GM18861 (cell line): ENCODE measurements around the gene ATP5MK.
"Not testable (repeated sequence)": the region's sequence is repeated elsewhere in the genome, so short reads cannot be mapped to it uniquely, and the experiment has no call there.

Source experiments
- ATAC-seq: cut with Tn5 transposase; IDR thresholded peaks from one replicate; pipeline ENCODE4 v1.9.1; 2021; ENCODE audit not compliant: unreplicated experiment

Gene ATP5MK

DNA sequence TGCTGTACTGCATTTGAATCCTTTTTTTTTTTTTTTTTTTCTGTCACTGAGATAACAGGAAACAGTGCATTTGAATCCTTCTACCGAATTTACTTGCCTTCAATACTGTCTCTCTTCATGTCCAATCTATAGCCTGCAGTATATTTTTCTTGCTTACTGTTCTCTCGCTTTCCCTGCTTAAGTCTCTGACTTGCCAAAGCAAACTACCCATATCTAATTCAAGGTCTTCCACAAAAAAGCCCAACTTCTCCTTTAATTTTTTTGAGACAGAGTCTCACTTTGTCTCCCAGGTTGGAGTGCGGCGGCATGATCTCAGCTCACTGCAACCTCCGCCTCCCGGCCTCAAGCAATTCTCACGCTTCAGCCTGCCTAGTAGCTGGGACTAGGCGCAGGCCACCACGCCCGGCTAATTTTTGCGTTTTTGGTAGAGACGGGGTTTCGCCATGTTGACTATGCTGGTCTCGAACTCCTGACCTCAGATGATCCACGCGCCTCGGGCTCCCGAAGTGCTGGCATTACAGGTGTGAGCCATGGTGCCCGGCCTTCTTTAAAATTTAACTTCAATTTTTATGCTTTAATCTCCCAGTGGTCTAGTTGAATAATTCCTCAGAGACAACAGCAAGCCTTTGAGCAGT, 1.0 kb upstream of the ATP5MK start:
- no peak for ATAC-seq

DNA sequence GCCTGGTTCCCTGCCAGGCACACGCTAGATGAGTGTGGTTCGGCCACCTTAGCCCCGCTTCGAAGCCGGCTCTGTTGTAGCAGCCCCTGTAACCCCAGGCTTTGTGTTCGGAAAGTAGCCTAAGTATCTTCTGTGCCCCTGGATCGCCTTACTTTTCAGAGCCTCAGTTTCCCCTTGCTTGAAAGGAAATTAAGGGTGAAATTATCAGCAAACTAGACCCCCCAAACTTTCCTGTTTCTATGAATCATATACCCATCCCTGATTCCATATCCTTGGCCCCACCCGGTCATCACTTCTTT, 463 bp upstream of the ATP5MK start:
- no peak for ATAC-seq

DNA sequence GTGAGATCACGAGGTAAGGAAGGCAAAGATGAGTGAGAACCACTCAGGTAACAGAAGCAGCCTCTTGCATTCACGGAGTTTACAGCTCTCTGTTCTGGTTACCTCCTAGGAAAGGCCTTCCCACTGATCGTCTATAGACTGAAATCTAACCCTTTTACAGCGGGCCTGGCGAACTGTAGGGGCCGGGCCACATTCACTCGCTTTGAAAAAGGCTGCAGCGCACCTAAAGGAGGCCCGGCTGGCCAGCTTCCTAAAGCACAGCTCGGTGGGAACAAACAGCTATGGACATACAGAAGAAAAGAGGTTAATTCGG, 565 bp downstream of the ATP5MK start:
- no peak for ATAC-seq

DNA sequence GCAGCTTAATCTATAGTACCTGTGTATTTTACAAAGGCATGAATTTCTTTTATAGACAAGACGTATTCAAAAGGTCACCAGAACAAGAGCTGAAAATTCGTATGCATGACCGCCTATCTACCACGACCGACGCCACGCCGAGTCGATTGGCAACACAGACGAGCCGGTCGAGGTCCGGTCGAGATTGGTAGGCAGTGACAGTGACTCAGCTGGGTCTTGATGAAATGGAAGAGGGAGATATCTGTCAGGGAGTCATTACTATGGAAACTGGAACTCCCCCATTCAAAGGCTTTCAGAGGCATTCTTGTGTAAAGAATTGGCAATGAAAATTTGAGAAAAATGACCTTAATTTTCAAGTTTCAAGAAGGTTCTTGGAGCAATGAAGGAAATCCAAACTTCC, 2.1 kb downstream of the ATP5MK start:
- ATAC-seq: no peak

DNA sequence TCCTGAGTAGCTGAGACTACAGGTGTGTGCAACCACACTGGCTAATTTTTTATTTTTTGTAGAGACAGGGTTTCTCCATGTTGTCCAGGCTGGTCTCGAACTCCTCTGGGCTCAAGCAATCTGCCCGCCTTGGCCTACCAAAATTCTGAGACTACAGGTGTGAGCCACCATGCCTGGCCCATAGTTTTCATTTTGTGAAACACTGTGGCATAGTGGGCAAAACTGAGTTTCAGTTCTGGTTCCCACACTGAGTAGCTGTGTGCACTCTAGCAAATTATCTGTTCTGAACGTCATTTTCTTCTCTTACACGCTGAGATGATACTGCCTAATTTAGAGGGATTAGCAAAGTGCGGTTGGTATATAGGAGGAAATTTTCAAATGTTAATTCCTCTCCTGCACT, 13.5 kb downstream of the ATP5MK start:
- no peak for ATAC-seq

DNA sequence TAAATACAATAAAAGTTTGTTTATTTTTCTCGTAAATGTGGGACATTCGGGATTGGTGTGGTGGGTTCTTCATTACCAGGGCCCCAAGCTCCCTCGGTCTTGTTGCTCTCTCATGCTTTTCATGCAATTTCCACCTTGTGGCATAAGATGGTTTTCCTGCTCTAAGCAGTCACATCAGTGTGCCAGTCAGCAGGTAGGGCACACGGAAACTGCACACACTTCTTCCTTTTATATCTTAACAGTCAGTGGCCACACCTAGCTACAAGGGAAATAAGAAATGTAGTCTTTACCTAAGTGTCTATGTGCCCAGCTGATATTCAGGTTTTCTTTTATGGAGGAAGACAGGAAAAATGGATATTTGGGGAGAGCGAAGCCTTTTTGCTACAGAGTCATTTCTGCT, 22.0 kb downstream of the ATP5MK start:
- no peak for ATAC-seq

DNA sequence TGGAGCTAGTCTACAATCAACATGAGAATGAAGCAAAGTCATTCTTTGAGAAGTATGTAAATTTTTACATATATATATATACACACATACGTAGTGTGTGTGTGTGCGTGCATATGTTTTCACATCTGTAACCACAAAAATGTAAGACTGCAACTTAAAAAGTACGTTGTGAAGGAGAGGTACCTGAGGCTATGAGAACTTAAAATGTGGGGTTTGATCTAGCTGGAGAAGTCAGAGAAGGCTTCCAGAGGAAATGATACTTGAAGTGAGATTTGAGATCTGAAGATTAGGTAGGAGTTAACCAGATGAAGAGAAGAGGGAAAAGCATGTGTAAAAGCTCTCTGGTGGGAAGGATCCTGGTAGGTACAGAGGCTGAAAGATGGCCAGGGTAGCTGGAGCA, 22.7 kb downstream of the ATP5MK start:
- no peak for ATAC-seq

DNA sequence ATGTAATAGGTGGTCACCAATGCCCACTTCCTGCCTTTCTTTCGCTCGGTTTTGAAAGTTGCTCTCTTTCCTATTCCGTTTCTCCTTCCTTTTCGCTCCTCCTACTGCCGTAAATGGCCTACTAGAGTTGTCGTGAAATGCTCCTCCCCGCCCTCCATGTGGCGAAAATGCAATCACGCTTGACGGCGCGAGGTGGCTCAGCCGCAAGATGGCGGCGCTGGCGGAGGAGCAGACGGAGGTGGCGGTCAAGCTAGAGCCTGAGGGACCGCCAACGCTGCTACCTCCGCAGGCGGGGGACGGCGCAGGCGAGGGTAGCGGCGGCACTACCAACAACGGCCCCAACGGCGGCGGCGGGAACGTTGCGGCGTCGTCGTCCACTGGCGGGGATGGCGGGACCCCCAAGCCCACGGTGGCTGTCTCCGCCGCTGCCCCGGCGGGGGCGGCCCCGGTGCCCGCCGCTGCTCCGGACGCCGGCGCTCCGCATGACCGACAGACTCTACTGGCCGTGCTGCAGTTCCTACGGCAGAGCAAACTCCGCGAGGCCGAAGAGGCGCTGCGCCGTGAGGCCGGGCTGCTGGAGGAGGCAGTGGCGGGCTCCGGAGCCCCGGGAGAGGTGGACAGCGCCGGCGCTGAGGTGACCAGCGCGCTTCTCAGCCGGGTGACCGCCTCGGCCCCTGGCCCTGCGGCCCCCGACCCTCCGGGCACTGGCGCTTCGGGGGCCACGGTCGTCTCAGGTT, 28.3 kb downstream of the ATP5MK start, which contains the start of gene TAF5:
Gene TAF5 (plus strand): TSS at position 195 of the 737 bp plus-strand sequence. CDS start 14 bp downstream, at position 209.
- peak; percentile 48 for ATAC-seq

DNA sequence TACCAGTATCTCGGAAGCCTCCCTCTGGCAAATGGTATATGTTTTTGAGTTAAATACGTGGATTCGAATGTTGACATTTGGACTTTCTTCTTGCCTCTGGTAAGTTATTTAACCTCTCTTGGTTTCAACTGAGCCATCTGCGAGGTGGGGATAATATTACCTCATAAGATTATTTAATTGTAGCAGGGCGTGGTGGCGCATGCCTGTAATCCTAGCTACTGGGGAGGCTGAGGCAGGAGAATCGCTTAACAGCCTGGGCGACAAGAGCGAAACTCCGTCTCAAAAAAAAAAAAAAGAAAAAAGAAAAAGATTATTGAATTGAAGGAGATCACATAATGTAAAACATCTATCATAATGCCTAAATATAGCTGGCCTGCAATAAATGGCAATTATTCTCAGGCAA, 28.9 kb downstream of the ATP5MK start:
- no peak for ATAC-seq

DNA sequence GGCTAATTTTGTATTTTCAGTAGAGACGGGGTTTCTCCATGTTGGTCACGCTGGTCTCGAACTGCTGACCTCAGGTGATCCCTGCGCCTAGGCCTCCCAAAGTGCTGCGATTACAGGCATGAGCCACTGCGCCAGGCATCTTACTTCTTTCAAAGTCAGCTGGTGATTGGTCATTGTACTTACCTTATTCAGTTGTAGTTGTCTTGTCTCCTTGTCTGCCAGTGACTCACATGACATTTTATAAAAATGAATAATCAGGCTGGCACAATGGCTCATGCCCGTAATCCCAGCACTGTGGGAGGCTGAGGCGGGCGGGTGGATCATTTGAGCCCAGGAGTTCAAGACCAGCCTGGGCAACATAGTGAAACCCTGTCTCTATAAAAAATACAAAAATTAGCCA, 35.5 kb downstream of the ATP5MK start:
- not testable (repeated sequence) for ATAC-seq

DNA sequence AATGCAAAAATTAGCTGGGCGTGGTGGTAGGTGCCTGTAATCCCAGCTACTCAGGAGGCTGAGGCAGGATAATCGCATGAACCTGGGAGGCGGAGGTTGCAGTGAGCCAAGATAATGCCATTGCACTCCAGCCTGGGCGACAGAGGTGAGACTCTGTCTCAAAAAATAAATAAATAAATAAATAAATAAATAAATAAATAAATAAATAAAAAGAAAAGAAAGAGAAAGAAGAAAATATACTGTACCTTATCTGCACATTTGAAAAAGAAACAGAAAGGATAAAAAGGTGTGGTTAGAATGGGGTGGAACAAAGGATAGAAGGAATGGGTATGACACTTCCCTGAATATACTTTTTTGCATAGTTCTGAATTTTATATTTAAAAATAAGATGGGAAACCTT, 36.8 kb downstream of the ATP5MK start:
- ATAC-seq: not testable (repeated sequence)

DNA sequence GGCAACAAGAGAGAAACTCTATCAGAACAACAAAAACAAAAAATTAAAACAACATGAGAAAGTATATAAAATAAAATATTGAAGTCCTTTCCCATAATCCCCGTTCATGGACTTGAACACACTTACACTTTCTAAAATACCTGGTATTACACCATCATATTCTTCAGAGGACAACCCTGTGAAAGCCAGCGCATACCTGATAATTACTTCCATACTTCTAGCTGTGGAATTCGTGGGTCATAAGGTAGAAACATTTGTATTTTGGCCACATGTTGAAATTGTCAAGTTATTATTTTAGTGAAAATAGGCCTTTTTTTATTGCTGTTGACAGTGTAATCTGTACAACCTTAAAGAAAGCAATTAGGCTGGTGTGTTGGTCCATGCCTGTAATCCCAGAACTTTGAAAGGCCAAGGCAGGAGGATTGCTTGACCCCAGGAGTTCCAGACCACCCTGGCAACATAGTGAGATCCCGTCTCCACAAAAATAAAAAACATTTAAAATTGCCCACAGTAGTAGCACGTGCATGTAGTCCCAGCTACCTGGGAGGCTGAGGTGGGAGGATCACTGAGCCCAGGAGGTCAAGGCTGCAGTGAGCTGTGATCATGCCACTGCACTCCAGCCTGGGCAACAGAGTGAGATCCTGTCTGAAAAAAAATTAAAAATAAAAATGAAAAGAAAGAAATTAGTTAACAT, 40.2 kb downstream of the ATP5MK start:
- ATAC-seq: no peak

DNA sequence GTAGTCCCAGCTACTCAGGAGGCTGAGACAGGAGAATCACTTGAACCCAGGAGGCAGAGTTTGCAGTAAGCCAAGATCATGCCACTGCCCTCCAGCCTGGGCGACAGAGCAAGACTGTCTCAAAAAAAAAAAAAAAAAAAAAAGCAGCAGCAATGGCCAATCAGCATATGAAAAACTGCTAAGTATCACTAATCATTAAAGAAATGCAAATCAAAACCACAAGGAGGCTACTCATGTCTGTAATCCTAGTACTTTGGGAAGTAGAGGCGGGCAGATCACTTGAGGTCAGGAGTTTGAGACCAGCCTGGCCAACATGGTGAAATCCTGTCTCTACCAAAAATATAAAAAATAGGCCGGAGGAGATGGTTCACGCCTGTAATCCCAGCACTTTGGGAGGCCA, 41.7 kb downstream of the ATP5MK start:
- not testable (repeated sequence) for ATAC-seq

DNA sequence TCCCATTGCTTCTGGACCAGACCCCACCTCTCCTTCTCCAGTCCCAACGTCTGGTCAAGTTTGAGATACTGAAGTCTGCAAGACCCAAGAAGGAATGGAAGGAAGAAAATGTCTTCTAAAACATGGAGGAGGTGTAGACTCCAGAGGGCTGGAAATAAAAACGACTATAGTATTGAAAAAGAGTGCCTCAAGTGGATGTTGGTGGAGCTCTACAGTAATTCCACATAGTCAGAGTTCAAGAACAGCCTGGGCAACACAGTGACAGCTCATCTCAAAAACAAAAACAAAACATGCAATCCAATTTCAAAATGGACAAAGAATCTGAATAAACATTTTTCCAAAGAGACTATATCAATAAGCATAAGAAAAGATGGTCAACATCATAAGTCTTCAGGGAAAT, 43.0 kb downstream of the ATP5MK start:
- no peak for ATAC-seq

DNA sequence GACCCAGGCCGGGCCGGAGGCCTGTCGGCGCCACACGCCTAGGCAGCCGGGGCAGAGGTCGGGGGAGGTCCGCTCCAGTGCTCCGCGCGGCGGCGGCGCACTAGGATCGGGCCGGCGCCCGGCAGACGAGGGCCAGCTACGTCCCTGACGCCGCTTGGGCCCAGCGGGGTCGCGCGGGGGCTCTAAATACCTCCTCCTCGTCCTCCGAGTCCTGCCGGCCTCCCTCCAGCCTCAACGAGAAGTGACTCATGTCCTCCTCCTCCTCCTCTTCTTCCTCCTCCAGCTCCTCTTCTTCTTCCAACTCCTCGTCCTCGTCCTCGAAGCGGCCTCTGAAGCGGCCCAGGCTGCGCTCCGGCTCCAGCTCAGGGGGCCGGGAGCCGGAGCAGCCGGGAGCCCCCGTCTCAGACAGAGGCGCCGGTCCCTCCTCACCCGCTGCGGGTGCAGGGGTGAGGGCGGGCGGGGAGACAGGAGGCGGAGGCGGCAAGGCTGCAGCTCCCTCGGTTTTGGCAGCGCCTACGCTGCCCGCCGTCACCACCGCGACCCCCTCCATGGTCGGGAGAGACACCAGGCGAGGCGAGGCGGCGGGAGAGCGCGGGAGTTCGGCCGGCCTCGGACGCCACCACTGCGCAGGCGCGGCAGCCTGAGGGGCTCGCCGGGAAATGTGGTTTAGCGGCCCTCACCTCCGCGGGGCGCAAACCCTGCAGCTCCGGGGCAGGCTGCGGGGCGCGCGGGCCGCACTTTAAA, 45.6 kb downstream of the ATP5MK start, which contains the start of gene PCGF6:
Gene PCGF6 (minus strand): TSS at position 624 of the 744 bp plus-strand sequence. CDS start 74 bp downstream, at position 550.
- peak; percentile 76 for ATAC-seq

DNA sequence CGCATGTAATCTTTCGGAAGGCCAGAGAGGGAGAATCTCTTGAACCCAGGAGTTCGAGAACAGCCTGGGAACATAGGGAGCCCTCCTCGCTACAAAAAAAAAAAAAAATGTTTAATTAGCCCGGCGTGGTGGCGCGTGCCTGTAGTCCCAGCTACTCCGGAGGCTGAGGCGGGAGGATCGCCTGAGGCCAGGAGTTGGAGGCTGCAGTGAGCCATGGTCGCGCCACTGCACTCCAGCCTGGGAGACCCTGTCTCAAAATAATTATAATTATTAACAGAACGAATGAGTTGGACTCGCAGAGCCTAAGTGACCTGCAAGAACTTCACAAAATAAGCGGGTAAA, 46.1 kb downstream of the ATP5MK start:
- ATAC-seq: no peak
